AG04450 (cell line): ENCODE measurements around the gene LGR6. TPM values are rescaled to one million over a fixed set of nuclear protein-coding genes. Genes with fewer than 3 reads are reported as not detected.

ENCODE experiments used
- CTCF ChIA-PET: fragments of 300-600, 350-600 bp; formaldehyde crosslinking; extraction: SDS; loops from one replicate; lab custom pipeline; 2022; ENCODE audit warnings: antibody characterized with exemption, inconsistent platforms; lab: Charles Lee
- POLR2A ChIA-PET: fragments of 350-600 bp; formaldehyde crosslinking; extraction: SDS; loops from one replicate; lab custom pipeline; 2021; ENCODE audit warnings: antibody characterized with exemption, inconsistent platforms; lab: Yijun Ruan, JAX
- DNase-seq: peaks from one replicate; pipeline ENCODE4 v3.0.0-alpha.2; 2011; ENCODE audit warnings: low read depth, low spot score
- H3K27ac ChIP-seq: one replicate; pipeline ENCODE4 v1.5.1; 2012; ENCODE audit warnings: low read depth, low read length, control low read depth
- H3K27me3 ChIP-seq: one replicate; pipeline ENCODE4 v1.6.0; 2012; ENCODE audit warnings: low read length; ENCODE audit not compliant: control insufficient read depth, insufficient read depth
- H3K4me3 ChIP-seq: 2 replicates; pipeline ENCODE4 v1.5.1; 2011; ENCODE audit warnings: mild to moderate bottlenecking, low read depth, low read length, control low read depth
- H3K9me3 ChIP-seq: 2 replicates; pipeline ENCODE4 v1.5.1; 2012; ENCODE audit warnings: low read length; ENCODE audit not compliant: control insufficient read depth, insufficient read depth
- CTCF ChIP-seq: IDR thresholded peaks from 2 replicates; pipeline ENCODE4 v1.5.1; 2011; ENCODE audit warnings: low read depth, low read length, control low read depth, inconsistent platforms
- polyA plus RNA-seq: library from polyadenylated mRNA; depleted of rRNA; stranded (reverse); fragments of >200 nt; gene quantifications from 2 replicates; pipeline ENCODE4 v1.2.3, GENCODE V29; 2011

The LGR6 gene
- polyA plus RNA-seq, 1 experiment: not detected

DNA sequence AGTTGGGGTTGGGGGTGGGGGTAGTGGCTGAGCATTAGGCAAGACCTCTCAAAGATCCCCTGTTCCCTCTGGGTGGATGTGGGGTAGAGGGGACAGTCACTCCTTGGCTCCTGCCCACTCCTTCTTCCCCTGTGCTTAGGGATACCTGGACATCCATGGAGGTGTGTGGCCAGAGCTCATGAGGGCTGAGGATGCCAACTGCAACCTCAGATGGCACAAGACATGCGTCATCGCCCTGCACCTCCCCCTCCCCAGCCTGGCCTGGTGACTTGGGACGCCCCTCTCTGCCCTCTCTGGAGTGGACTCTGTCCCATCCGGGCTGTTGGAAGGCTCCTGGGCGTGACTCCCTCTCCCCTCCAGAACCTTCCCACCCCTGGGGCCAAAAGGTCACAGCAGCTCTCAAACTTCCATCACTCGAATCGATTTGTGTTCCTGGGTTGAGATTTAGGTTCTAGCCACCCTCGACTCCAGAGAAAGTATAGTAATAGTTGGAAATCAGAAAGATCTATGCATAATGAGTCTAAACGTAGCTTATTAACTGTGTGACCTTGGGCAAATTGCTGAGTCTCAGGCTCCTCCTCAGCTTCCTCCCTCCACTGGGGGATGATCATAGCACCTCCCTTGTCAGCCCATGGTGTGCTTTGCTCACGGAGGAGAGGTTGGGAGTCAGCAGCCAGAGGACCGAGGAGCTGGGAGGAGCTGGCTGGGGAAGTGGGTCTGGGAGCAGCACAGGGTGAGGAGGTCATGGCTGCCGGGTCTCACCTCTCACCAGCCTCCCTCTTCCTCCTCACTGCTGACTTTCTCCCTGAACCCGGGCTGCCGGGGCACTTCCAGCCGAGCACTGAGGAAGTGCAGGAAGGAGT is 30.9 kb upstream of the LGR6 start:
- ChIA-PET POLR2A (no interaction called here), CTCF (interaction anchor here (0.7 to 2.2 kb wide), 2 partner anchors 8 to 27 kb away, joined by 3 to 11 read pairs; no protein-coding TSS in a partner anchor)
- DNase-seq: no peak
- peaks cover 32% of the 10 kb centered on the region for H3K27me3 ChIP-seq
- no peak for TF ChIP-seq CTCF
- H3K9me3 ChIP-seq: no peaks in the 10 kb centered on the region; the same call in 1 of the 2 replicates
- no peak overlapping the region for H3K4me3 ChIP-seq
- H3K27ac ChIP-seq: no peak overlapping the region

DNA sequence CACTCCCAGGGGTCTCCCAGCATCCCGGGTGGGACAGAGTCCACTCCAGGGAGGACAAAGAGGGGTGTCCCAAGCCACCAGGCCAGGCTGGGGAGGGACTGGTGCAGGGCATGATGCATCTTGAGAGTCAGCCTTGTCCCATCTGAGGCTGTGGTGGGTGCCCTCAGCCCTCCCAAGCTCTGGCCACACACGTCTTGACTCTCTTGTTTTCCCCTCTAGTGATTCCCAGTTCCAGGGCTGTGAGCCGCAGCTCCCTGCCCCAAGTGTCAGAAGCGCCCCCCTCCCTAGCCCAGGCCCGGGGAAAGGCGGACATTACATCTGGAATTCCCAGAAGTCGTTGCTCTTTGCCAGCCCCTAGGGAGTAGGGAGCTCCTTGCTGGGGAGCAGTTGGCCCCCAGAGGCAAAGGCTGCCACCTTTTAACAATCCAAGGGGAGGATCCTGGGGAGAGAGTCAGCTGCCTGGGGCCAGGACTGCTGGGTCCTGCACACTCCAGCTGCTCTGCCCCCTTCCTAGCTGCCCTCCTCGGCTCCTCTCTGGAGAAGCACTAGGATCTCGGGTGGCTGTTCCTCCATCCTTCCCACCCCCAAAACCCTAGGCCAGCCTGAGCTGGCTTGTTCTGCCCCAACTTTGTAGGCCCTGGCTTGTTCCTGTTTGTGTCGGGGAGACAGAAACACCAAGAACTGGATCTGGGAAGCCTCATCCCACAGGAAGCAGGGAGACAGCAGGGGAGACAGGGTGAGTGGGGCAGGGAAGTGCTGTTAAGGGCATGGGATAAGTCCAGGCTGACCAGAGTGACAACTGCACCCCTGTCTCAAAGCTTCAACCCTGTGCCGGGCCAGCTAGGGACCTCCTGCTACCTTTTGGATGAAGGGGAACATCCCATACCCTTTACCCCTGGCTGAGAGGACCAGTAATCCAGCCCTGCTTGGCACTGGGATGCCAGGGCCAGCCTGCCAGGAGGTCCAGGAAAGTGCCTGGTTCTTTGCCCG is 30.0 kb upstream of the LGR6 start:
- Histone ChIP-seq H3K27me3 (peaks cover 32% of the 10 kb centered on the region), H3K9me3 (no peaks in the 10 kb centered on the region; the same call in 1 of the 2 replicates), H3K27ac (no peak overlapping the region), H3K4me3 (no peak overlapping the region)
- DNase-seq: no peak
- CTCF ChIA-PET: interaction anchor here (0.7 to 2.2 kb wide), 2 partner anchors 8 to 26 kb away, joined by 3 to 11 read pairs; no protein-coding TSS in a partner anchor
- no peak for TF ChIP-seq CTCF
- POLR2A ChIA-PET: no interaction called here

DNA sequence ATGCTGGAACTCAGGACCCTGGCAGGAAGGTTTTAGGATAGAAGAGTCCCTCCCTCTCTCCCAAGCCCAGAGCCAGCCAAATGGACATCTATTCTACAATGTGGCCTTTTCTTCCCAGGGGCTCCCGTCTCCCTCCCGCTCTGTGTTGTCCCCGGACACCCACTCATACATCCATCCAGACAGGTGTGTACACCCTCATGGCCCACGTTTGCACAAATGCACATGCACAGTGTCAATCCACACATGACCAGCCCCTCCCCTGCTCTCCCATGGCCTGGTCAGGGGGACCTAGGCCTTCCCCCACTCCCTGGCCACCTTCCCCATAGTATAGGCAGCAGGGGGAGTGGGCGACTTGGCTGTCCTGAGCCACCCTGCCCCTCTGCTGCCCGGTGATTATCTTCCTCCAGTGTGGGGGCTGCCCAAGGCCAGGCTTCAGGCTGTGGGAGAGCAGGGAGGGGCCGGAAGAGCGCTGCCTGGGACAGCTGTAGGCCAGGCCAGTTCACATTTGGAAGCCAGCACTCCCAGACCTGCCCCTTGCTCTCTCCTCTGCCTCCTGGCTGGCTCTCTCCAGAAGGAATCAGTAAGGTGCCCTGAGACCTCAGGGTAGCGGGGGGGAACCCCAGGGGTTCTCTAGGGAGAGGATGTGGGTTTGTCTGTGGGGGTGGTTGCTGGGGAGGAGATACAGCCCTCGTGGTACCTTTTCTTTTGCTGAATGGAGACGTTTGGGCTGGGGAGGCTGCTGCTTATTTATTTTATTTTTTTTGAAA is 29.1 kb upstream of the LGR6 start:
- CTCF ChIA-PET: interaction anchor here (2.2 kb wide), 1 partner anchor 9 kb away, joined by 11 read pairs; no protein-coding TSS in a partner anchor

More for the DNA sequence above, 29.1 kb upstream of the LGR6 start:
- DNase-seq: no peak
- TF ChIP-seq CTCF: no peak
- Histone ChIP-seq H3K9me3 (no peaks in the 10 kb centered on the region; the same call in 1 of the 2 replicates), H3K4me3 (no peak overlapping the region), H3K27ac (no peak overlapping the region), H3K27me3 (peaks cover 37% of the 10 kb centered on the region)
- POLR2A ChIA-PET: no interaction called here
